ENCODE measurements around the gene TEX101.

TEX101 gene

DNA sequence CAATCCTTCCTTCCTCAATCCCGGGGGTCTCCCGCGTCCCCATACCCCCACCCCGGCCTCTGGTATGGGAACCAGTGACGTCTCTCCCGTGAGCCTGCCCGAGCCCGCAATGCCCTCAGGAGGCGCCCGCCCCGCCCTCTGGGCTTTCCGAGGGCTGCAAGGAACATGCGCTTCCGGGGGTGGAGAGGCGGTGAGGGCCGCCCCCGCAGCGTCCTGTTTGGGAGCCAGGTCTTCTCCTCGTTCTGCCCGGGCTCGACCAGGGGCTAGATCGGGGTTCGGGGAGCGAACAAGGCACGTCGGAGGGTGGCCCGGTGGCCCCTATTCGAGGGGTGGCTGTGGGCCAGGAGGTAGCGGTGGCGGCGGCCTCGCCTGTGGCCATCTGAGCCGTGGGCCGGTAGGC, 6.6 kb upstream of the TEX101 start:
- TF ChIP-seq REST (IDR thresholded peaks at IDR 0.05; ENCODE audit: low read depth) (no peak), FOXM1 (IDR thresholded peaks at IDR 0.05; ENCODE audit: borderline replicate concordance, low read depth) (no peak), NFIC (IDR thresholded peaks at IDR 0.05) (no peak), EP300 (IDR thresholded peaks at IDR 0.05; ENCODE audit: borderline replicate concordance) (no peak), TEAD4 (IDR thresholded peaks at IDR 0.05) (no peak), TCF12 (IDR thresholded peaks at IDR 0.05; ENCODE audit: low read depth) (no peak), CREB1 (IDR thresholded peaks at IDR 0.05; ENCODE audit: low read depth) (no peak), RAD21 (IDR thresholded peaks at IDR 0.05; ENCODE audit: low read depth) (no peak), CEBPB (IDR thresholded peaks at IDR 0.05) (no peak), USF1 (IDR thresholded peaks at IDR 0.05) (no peak), EGR1 (IDR thresholded peaks at IDR 0.05) (no peak), YY1 (IDR thresholded peaks at IDR 0.05; ENCODE audit: low read depth) (no peak)

DNA sequence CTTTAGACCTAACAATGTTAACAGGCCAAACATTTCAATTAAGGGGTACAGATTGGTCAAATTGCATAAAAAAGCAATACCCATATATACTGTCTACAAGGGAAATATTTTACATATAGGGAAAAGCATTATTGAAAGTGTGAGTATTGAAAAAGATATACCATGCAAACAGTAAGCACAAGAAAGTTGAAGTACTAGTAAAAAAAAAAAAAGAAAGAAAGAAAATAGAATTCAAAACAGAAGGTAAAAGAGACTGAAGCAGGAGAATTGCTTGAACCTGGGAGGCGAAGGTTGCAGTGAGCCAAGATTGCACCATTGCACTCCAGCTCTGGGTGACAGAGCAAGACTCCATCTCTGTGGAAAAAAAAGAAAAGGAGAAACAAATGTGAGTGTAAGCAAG, 5.3 kb upstream of the TEX101 start:
- TF ChIP-seq RAD21 (IDR thresholded peaks at IDR 0.05; ENCODE audit: low read depth) (no peak), EGR1 (IDR thresholded peaks at IDR 0.05) (no peak), CEBPB (IDR thresholded peaks at IDR 0.05) (no peak), CREB1 (IDR thresholded peaks at IDR 0.05; ENCODE audit: low read depth) (no peak), USF1 (IDR thresholded peaks at IDR 0.05) (no peak), ZBTB7A (IDR thresholded peaks at IDR 0.05; ENCODE audit: low read depth) (no peak), NFIC (IDR thresholded peaks at IDR 0.05) (no peak), MAX (IDR thresholded peaks at IDR 0.05) (no peak), TEAD4 (IDR thresholded peaks at IDR 0.05) (no peak), REST (IDR thresholded peaks at IDR 0.05; ENCODE audit: low read depth) (no peak), YY1 (IDR thresholded peaks at IDR 0.05; ENCODE audit: low read depth) (no peak), TAF1 (IDR thresholded peaks at IDR 0.05; ENCODE audit: low read depth) (no peak), TCF12 (IDR thresholded peaks at IDR 0.05; ENCODE audit: low read depth) (no peak), EP300 (IDR thresholded peaks at IDR 0.05; ENCODE audit: borderline replicate concordance) (no peak), FOXM1 (IDR thresholded peaks at IDR 0.05; ENCODE audit: borderline replicate concordance, low read depth) (no peak)

GRCh38 chr19:43412441-43412840, 2.2 kb upstream of the TEX101 start:
- TF ChIP-seq FOXM1 (IDR thresholded peaks at IDR 0.05; ENCODE audit: borderline replicate concordance, low read depth) (no peak), RAD21 (IDR thresholded peaks at IDR 0.05; ENCODE audit: low read depth) (no peak), MAX (IDR thresholded peaks at IDR 0.05) (no peak), REST (IDR thresholded peaks at IDR 0.05; ENCODE audit: low read depth) (no peak)

DNA sequence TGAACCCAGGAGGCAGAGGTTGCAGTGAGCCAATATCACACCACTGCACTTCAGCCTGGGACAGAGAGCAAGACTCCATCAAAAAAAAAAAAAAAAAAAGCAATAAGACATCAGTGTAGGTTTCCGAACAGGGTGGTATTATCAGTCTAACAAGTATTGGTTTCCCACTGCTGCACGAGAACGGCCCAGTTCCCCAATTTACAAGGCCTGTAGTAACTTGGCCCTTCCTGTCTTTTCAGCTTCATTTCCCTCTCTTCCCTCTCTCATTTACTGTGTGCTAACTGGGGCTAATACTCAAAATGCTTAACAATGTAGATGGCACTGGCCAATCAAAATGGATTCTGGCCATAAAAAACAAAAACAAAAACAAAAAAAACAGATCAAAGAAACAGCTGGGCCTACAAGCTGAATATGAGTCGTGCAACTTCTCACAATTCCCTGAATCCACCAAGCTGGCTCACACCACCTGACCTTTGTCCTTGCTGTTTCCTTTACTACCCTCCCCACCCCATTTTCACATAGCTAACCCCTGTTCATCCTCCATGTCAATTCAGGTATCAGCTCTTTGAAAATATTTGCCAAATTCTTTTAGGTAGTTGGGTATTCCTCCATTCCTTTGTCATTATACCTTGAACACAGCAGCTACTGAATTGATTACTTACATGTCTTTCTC, 2.4 kb downstream of the TEX101 start:
- no peak for TF ChIP-seq CEBPB (IDR thresholded peaks at IDR 0.05)
- no peak for TF ChIP-seq TAF1 (IDR thresholded peaks at IDR 0.05; ENCODE audit: low read depth)
- TF ChIP-seq EGR1 (IDR thresholded peaks at IDR 0.05) = no peak
- no peak for TF ChIP-seq NFIC (IDR thresholded peaks at IDR 0.05)
- no peak for TF ChIP-seq YY1 (IDR thresholded peaks at IDR 0.05; ENCODE audit: low read depth)
- TF ChIP-seq TEAD4 (IDR thresholded peaks at IDR 0.05) = no peak
- no peak for TF ChIP-seq REST (IDR thresholded peaks at IDR 0.05; ENCODE audit: low read depth)
- no peak for TF ChIP-seq EP300 (IDR thresholded peaks at IDR 0.05; ENCODE audit: borderline replicate concordance)
- TF ChIP-seq FOXM1 (IDR thresholded peaks at IDR 0.05; ENCODE audit: borderline replicate concordance, low read depth) = no peak

All from Ishikawa (cell line).